Adrenal gland (tissue), 12 donors: ENCODE measurements around the gene SYNDIG1. TPM values are rescaled to one million over a fixed set of nuclear protein-coding genes. Genes with fewer than 3 reads are reported as not detected.
A peak's percentile ranks its signal among the peaks of the same experiment; 100 is the strongest.

ENCODE experiments used
- DNase-seq, 7 donors: peaks; one replicate each; pipeline ENCODE4 v3.0.0-alpha.2; 2019 to 2020
- H3K27ac ChIP-seq, 5 donors: fragments of 200-600 bp; sonication (generic) in 4 of 5; 1 replicate in 3 of 5; 2 replicates in 2 of 5; pipeline versions ENCODE4 v1.5.1 to v1.8.0; 2016 to 2020; ENCODE audit warnings: mild to moderate bottlenecking in 1 of 5
- H3K27me3 ChIP-seq: fragments of 200-600 bp; 2 replicates; pipeline ENCODE4 v1.8.0; 2021
- H3K36me3 ChIP-seq, 2 donors: fragments of 200-600 bp; replicated peaks in 1 of 2; 1 replicate in 1 of 2; 2 replicates in 1 of 2; pipeline versions ENCODE4 v1.5.1 to v1.8.0; 2018 to 2022
- H3K4me1 ChIP-seq, 2 donors: fragments of 200-600 bp; replicated peaks in 1 of 2; 1 replicate in 1 of 2; 2 replicates in 1 of 2; pipeline versions ENCODE4 v1.5.1 to v1.8.0; 2018 to 2021
- H3K4me3 ChIP-seq, 4 donors: fragments of 200-600 bp; sonication (generic) in 3 of 4; one replicate each; pipeline ENCODE4 v1.5.1; 2016 to 2018
- H3K9me3 ChIP-seq, 3 donors: fragments of 200-600 bp; sonication (generic) in 1 of 3; replicated peaks in 1 of 3; 1 replicate in 2 of 3; 2 replicates in 1 of 3; pipeline versions ENCODE4 v1.5.1 to v1.8.0; 2016 to 2021
- POLR2A ChIP-seq, 2 donors: fragments of 450-650 bp; IDR thresholded peaks; one replicate each; pipeline ENCODE4 v1.6.1; 2017; ENCODE audit warnings: antibody characterized with exemption in 2 of 2, mild to moderate bottlenecking in 2 of 2, moderate library complexity in 1 of 2
- WGBS, 4 donors: extraction: QIAGEN DNeasy Blood & Tissue Kit in 2 of 4; methylation state at CpG; one replicate each; pipeline versions ENCODE4 v1.1.5 to v1.1.7; 2013 to 2017; 5-methylcytosine and 5-hydroxymethylcytosine counted together
- intact Hi-C, 2 donors: fragments of 100-400 bp; cut with DNase I; formaldehyde crosslinking; loops; one replicate each; pipeline versions ENCODE4 v1.14.1 to v1.15.0; 2022 to 2023
- polyA plus RNA-seq, 3 donors: library from polyadenylated mRNA; stranded (reverse); fragments of 200-250 nt in 2 of 3; fragments of 350-450 nt in 1 of 3; fragmentation: Illumina TruSeq in 1 of 3; extraction: RNeasy Lipid Tissue Mini Kit (QIAGEN cat#74804) in 1 of 3; gene quantifications; one replicate each; pipeline ENCODE4 v1.2.3, GENCODE V29; 2013 to 2014
- total RNA-seq, 9 donors: library from RNA; depleted of rRNA in 4 of 9; stranded (reverse); fragments of >200 nt in 4 of 9; fragments of 120-200 nt in 1 of 9; fragmentation: NEBNext Ultra II Directional in 1 of 9; extraction: Animal tissue kit (Norgen Biotek cat#: 25700) in 1 of 9; gene quantifications; one replicate each; pipeline versions ENCODE4 v1.1.0 to v1.2.4, GENCODE V29; 2013 to 2023
- TF ChIP-seq, protein P1 (sequence below), 6 experiments: fragments of 450-650 bp in 4 of 6; fragments of 200-600 bp in 2 of 6; sonication (generic) in 1 of 6; IDR thresholded peaks; 1 replicate in 5 of 6; 2 replicates in 1 of 6; pipeline versions ENCODE4 v1.5.1 to v1.8.0; 2016 to 2021; ENCODE audit warnings: antibody characterized with exemption in 6 of 6, mild to moderate bottlenecking in 2 of 6, moderate library complexity in 1 of 6
- donor health status: healthy with polysubstance abuse.
- donor health status: Bipolar disorder and iron deficiency.
- donor health status: DM: yes; HTN: yes; CAD: no.
- donor health status: DM: no; HTN: no; CAD: no.
- donor health status: DM: no; HTN: no; CAD: no.
- donor health status: DM: yes; HTN: yes; CAD: no.

The SYNDIG1 gene
- total and polyA plus RNA-seq, 12 donors: 0.26 to 3.6 (median 0.76) TPM

DNA sequence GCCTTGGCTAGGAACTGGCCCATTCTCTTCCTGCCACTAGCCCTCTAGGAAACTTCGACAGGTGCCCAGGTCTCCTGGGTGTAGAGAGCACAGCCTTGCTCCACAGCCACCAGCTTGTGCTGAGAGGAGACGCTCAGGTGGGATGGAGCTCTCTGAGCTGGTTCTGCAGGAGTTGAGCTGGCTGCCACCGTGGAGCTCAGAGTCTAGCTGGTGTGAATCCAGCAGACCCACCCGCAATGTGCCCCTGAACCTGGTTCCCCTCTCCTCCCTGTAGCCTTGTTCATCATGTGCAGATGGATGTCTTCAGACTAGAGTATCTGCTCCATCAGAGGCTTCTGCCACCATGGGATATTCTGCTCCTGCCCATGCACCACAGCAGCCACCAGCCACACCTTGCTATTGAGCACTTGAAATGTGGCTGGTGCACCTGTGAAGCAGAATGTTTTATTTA is 222.5 kb downstream of the SYNDIG1 start:
- TF ChIP-seq, protein P1, sequence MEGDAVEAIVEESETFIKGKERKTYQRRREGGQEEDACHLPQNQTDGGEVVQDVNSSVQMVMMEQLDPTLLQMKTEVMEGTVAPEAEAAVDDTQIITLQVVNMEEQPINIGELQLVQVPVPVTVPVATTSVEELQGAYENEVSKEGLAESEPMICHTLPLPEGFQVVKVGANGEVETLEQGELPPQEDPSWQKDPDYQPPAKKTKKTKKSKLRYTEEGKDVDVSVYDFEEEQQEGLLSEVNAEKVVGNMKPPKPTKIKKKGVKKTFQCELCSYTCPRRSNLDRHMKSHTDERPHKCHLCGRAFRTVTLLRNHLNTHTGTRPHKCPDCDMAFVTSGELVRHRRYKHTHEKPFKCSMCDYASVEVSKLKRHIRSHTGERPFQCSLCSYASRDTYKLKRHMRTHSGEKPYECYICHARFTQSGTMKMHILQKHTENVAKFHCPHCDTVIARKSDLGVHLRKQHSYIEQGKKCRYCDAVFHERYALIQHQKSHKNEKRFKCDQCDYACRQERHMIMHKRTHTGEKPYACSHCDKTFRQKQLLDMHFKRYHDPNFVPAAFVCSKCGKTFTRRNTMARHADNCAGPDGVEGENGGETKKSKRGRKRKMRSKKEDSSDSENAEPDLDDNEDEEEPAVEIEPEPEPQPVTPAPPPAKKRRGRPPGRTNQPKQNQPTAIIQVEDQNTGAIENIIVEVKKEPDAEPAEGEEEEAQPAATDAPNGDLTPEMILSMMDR (IDR thresholded peaks at IDR 0.05): no peak
- TF ChIP-seq POLR2A (IDR thresholded peaks at IDR 0.05): no peak
- Histone ChIP-seq H3K4me1 (peaks cover 0 to 5% of the 10 kb centered on the region in 2 donors), H3K9me3 (no peaks in the 10 kb centered on the region), H3K27me3 (no peaks in the 10 kb centered on the region), H3K27ac (no peak overlapping the region), H3K36me3 (no peaks in the 10 kb centered on the region), H3K4me3 (no peak overlapping the region)
- peak in 1 of 7 donors; percentile 39 for DNase-seq
- 85 to 93% (median 91%) methylated on average over 2 to 4 of the region's 4 CpGs; no CpG with 5 or more reads in 1 of the 4 donors for WGBS, 4 donors
- intact Hi-C loops: no loop called here

DNA sequence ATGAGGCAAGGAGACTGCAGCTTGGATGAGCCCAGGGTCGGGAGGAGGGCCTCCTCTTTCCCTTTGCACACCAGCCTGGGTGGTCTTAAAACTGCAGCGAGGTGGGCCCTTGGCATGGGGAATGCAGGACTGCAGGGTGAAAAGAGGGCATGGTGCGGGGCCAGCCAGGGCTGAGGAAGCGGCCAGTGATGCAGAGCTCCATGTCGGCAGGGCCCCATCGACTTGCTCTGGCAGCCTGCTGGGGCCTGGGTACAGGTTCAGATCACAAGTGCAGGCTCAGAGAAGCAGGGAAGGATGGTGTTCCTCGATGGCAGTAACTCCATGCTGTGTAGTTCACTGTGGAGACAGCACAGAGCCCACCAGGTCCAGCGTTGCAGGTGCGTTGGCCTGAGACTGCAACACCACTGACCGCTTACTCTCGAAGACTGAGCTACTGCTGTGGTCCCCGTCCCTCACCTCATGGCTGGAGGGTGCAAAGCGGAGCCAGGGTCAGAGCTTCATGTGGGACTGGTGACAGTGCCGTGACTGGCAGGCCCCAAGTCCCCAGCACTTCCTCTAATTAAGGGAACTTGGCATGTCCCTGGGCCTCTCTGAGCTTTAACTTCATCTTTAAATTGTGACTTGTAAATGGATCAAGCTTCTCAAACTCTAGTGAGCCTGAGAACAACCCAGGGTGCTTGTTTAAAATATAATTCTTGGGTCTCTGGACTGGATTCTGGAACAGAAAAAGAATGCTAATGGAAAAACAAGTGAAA is 223.2 kb downstream of the SYNDIG1 start:
- peak in 3 of 7 donors; percentile 9 to 35 (median 9) for DNase-seq
- Histone ChIP-seq H3K4me3 (no peak overlapping the region), H3K36me3 (no peaks in the 10 kb centered on the region), H3K4me1 (peaks cover 0 to 5% of the 10 kb centered on the region in 2 donors), H3K9me3 (no peaks in the 10 kb centered on the region), H3K27ac (no peak overlapping the region), H3K27me3 (no peaks in the 10 kb centered on the region)
- WGBS, 4 donors: 85 to 92% (median 86%) methylated on average over 9 to 14 of the region's 14 CpGs
- intact Hi-C loops: no loop called here
- TF ChIP-seq, protein P1 (IDR thresholded peaks at IDR 0.05): no peak
- no peak for TF ChIP-seq POLR2A (IDR thresholded peaks at IDR 0.05)

DNA sequence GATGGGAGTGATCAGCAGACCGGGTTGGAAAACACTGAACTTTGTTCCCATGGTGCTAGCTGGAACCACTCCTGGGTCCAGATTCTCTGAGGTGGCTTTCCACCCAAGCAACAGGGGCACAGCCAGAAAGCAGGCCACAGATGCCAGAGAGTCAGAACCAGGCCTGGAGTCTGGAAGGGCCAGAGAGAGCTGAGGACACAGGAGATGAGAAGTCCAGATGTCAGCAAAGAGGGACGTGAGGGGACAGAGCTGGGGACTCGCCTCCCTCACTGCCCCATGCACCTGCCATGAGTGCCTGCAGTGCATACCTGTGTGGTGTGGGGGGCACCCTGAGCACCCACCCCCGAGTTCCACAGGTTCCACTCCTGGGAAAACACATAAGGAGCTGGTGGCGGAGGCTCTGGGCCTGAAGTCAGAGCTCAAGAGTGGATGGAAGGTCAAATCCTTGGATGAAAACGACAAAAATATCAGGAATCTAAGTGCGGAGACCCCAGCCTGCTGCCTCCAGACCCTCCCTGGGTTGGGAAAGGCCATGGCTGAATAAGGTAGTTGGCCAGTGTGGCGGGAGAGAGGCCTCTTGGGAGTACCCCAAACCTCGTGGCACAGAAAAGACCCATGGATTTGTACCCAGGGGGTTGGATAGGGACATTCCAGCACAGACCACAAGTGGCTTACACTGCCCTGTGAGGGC is 224.2 kb downstream of the SYNDIG1 start:
- H3K4me1 ChIP-seq: peaks cover 0 to 5% of the 10 kb centered on the region in 2 donors
- no peaks in the 10 kb centered on the region for H3K36me3 ChIP-seq
- no peaks in the 10 kb centered on the region for H3K27me3 ChIP-seq
- peak overlapping the region in 1 of 5 donors; percentile 62 for H3K27ac ChIP-seq
- peak in 3 of 7 donors; percentile 6 to 28 (median 11) for DNase-seq
- 80 to 89% (median 82%) methylated on average over 9 of the region's 9 CpGs for WGBS, 4 donors
- H3K9me3 ChIP-seq: no peaks in the 10 kb centered on the region
- intact Hi-C loops: no loop called here
- no peak overlapping the region for H3K4me3 ChIP-seq
- no peak for TF ChIP-seq POLR2A (IDR thresholded peaks at IDR 0.05)
- TF ChIP-seq, protein P1 (IDR thresholded peaks at IDR 0.05): no peak

DNA sequence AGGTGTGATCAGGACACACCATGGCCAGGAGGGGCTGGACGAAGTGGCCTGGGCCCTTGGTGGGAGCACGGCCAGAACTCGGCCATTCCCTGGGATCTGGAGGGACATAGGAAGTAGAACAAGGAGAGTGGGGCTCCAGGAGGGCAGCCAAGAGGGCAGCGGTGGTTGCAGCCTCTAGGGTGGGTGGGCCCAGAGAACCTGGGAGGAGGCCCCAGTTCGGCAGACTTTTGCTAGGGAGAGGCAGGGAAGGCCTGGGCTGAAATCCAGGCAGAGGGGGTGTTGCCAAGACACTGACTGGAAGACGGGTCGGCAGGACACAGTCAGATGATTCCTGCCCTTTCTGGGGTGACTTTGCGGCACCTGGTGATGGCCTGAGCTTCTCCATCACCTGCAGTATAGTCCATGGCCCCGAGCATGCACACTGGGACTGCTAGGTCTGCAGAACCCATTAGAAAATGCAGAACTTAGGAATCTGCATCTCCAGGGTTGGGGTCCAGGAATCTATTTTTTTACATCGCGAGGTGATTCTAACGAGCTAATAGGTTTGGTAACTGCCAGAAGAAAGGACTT is 224.8 kb downstream of the SYNDIG1 start:
- WGBS, 4 donors: 59 to 82% (median 69%) methylated on average over 11 to 12 of the region's 12 CpGs
- peak overlapping the region in 1 of 5 donors; percentile 62 for H3K27ac ChIP-seq
- no peaks in the 10 kb centered on the region for H3K9me3 ChIP-seq
- H3K4me1 ChIP-seq: peaks cover 0 to 5% of the 10 kb centered on the region in 2 donors
- H3K36me3 ChIP-seq: no peaks in the 10 kb centered on the region
- TF ChIP-seq POLR2A (IDR thresholded peaks at IDR 0.05): no peak
- TF ChIP-seq, protein P1 (IDR thresholded peaks at IDR 0.05): no peak
- H3K4me3 ChIP-seq: no peak overlapping the region
- no peaks in the 10 kb centered on the region for H3K27me3 ChIP-seq
- DNase-seq: peak in 3 of 7 donors; percentile 11 to 46 (median 21)
- intact Hi-C loops: no loop called here
